HepG2 (cell line): ENCODE measurements around the gene EPS8L1. TPM values are rescaled to one million over a fixed set of nuclear protein-coding genes. Genes with fewer than 3 reads are reported as not detected.
A peak's percentile ranks its signal among the peaks of the same experiment; 100 is the strongest.

Experiments used
- ATAC-seq: fragments of 200-7000 bp; cut with Tn5 transposase; 3 replicates; pipeline ENCODE4 v1.9.1; 2020; ENCODE audit warnings: mild to moderate bottlenecking, moderate library complexity
- BruUV-seq: library from RNA; stranded (reverse); fragments of 400-500 nt; replicated peaks from 2 replicates; lab custom pipeline; 2021; lab: Mats Ljungman, UMichigan
- CTCF ChIA-PET: fragments of 300-600 bp; formaldehyde crosslinking; extraction: SDS; loops from one replicate; lab custom pipeline; 2021; ENCODE audit warnings: low total read pairs, inconsistent platforms, low intra/inter-chr PET ratio; lab: Yijun Ruan, JAX
- POLR2A ChIA-PET: fragments of 350-600 bp; sonication (Branson Sonifier 250); formaldehyde crosslinking; loops from one replicate; lab custom pipeline; 2020; ENCODE audit warnings: antibody characterized with exemption, inconsistent platforms; lab: Yijun Ruan, JAX
- DNase-seq: peaks from one replicate; pipeline ENCODE4 v3.0.0-alpha.2; 2015; ENCODE audit warnings: low spot score
- FAIRE-seq: peaks from 3 replicates; lab custom pipeline; 2011; peaks lifted over from hg19 to GRCh38; lab: Jason Lieb, UNC
- H2AFZ ChIP-seq: one replicate; pipeline ENCODE4 v1.6.1; 2011; ENCODE audit warnings: low read length, inconsistent platforms
- H3K27ac ChIP-seq: fragments of 300-600 bp; 3 replicates; pipeline ENCODE4 v1.8.0; 2011; ENCODE audit warnings: mixed run types, mild to moderate bottlenecking, mixed read lengths, low read length, inconsistent platforms; ENCODE audit not compliant: insufficient read depth; ENCODE audit errors: extremely low read length
- H3K27me3 ChIP-seq, 2 experiments: fragments of 200-600 bp in 1 of 2; 2 replicates in 1 of 2; 3 replicates in 1 of 2; pipeline versions ENCODE4 v1.6.0 to v1.8.0; 2011; ENCODE audit warnings: low read length in 2 of 2, mild to moderate bottlenecking in 2 of 2, moderate library complexity in 2 of 2, inconsistent platforms in 1 of 2; ENCODE audit not compliant: insufficient read depth in 2 of 2, control insufficient read depth in 1 of 2
- H3K36me3 ChIP-seq, 2 experiments: fragments of 200-600 bp in 1 of 2; replicated peaks in 1 of 2; 2 replicates in 1 of 2; 3 replicates in 1 of 2; pipeline versions ENCODE4 v1.5.1 to v1.8.0; 2011; ENCODE audit warnings: low read length in 2 of 2, inconsistent platforms in 1 of 2; ENCODE audit not compliant: insufficient read depth in 2 of 2, control insufficient read depth in 1 of 2
- H3K4me1 ChIP-seq: 2 replicates; pipeline ENCODE4 v1.5.1; 2012; ENCODE audit warnings: low read length, inconsistent platforms; ENCODE audit not compliant: insufficient read depth
- H3K4me2 ChIP-seq: 2 replicates; pipeline ENCODE4 v1.6.0; 2011; ENCODE audit warnings: low read depth, low read length, inconsistent platforms
- H3K4me3 ChIP-seq, 3 experiments: fragments of 200-600 bp in 1 of 3; sonication (generic), shearing (Covaris generic) in 1 of 3; replicated peaks in 1 of 3; 2 replicates each; pipeline ENCODE4 v1.5.1; 2011 to 2016; ENCODE audit warnings: low read length in 3 of 3, inconsistent platforms in 2 of 3, low read depth in 2 of 3, mild to moderate bottlenecking in 2 of 3, control low read depth in 1 of 3, mixed read lengths in 1 of 3; ENCODE audit not compliant: insufficient read depth in 1 of 3
- H3K79me2 ChIP-seq: one replicate; pipeline ENCODE4 v1.6.1; 2011; ENCODE audit warnings: low read length, inconsistent platforms; ENCODE audit not compliant: insufficient read depth
- H3K9ac ChIP-seq: 2 replicates; pipeline ENCODE4 v1.6.0; 2011; ENCODE audit warnings: mild to moderate bottlenecking, low read depth, low read length, inconsistent platforms; ENCODE audit not compliant: insufficient read depth
- H3K9me3 ChIP-seq: 2 replicates; pipeline ENCODE4 v1.5.1; 2012; ENCODE audit warnings: mild to moderate bottlenecking, low read length
- H4K20me1 ChIP-seq: 2 replicates; pipeline ENCODE4 v1.6.0; 2011; ENCODE audit warnings: inconsistent platforms, mild to moderate bottlenecking, low read length, moderate library complexity; ENCODE audit not compliant: insufficient read depth
- ESRRA ChIP-seq: sonication (generic); formaldehyde crosslinking; IDR thresholded peaks from 2 replicates; pipeline ENCODE4 v1.5.1; 2020; ENCODE audit warnings: mild to moderate bottlenecking, low read depth, missing genetic modification reagents
- HHEX ChIP-seq: IDR thresholded peaks from 2 replicates; pipeline ENCODE4 v1.6.1; 2016; ENCODE audit warnings: control low read depth
- NONO ChIP-seq, 2 experiments: fragments of 450-650 bp in 1 of 2; sonication (generic) in 1 of 2; formaldehyde crosslinking in 1 of 2; IDR thresholded peaks in 1 of 2; conservative IDR thresholded peaks in 1 of 2; 2 replicates each; pipeline versions ENCODE4 v1.6.1 to v1.8.0; 2017 to 2022; ENCODE audit warnings: mild to moderate bottlenecking in 1 of 2, missing genetic modification reagents in 1 of 2, moderate library complexity in 1 of 2
- PITX1 ChIP-seq: sonication (generic); formaldehyde crosslinking; IDR thresholded peaks from 2 replicates; pipeline ENCODE4 v1.5.1; 2020; ENCODE audit warnings: mild to moderate bottlenecking, missing genetic modification reagents
- STAG1 ChIP-seq: sonication (generic); formaldehyde crosslinking; IDR thresholded peaks from 2 replicates; pipeline ENCODE4 v1.4.0; 2020; ENCODE audit warnings: missing genetic modification reagents
- ZIK1 ChIP-seq: sonication (generic); formaldehyde crosslinking; IDR thresholded peaks from 2 replicates; pipeline ENCODE4 v1.5.0; 2020; ENCODE audit warnings: mild to moderate bottlenecking, low read depth, missing genetic modification reagents, borderline replicate concordance
- ZNF383 ChIP-seq: sonication (generic); formaldehyde crosslinking; IDR thresholded peaks from 2 replicates; pipeline ENCODE4 v1.4.0; 2020; ENCODE audit warnings: missing genetic modification reagents, mild to moderate bottlenecking, borderline replicate concordance
- ZNF644 ChIP-seq: IDR thresholded peaks from 2 replicates; pipeline ENCODE4 v1.6.1; 2016; ENCODE audit warnings: low read depth
- WGBS: methylation state at CpG from one replicate; pipeline ENCODE4 v1.1.6; 2017; ENCODE audit warnings: low lambda C conversion rate; 5-methylcytosine and 5-hydroxymethylcytosine counted together
- in situ Hi-C: cut with HindIII; loops from 2 replicates; pipeline ENCODE4 v1.10.0; 2017; ENCODE audit warnings: low pct_unique_long_range_greater_than_20kb; ENCODE audit not compliant: extremely low pct_ligation_motif_present
- intact Hi-C: fragments of 100-400 bp; cut with micrococcal nuclease; formaldehyde crosslinking; loops from one replicate; pipeline ENCODE4 v1.10.0; 2022; ENCODE audit not compliant: unreplicated experiment
- polyA plus RNA-seq, 8 experiments: library from polyadenylated mRNA; depleted of rRNA in 3 of 8; stranded (reverse) in 7 of 8; unstranded in 1 of 8; fragments of >200 nt; fragmentation: Illumina TruSeq in 4 of 8; extraction: Trizol in 4 of 8; gene quantifications; 2 replicates each; pipeline versions ENCODE4 v1.2.1 to v1.2.3, GENCODE V29; 2011 to 2016; ENCODE audit warnings: low read depth in 4 of 8, missing spikeins in 1 of 8, mixed read lengths in 1 of 8; ENCODE audit not compliant: insufficient read depth in 1 of 8
- total RNA-seq, 5 experiments: library from RNA; depleted of rRNA; stranded (reverse); fragments of >200 nt; fragmentation: Illumina TruSeq; extraction: Trizol; gene quantifications; 2 replicates each; pipeline ENCODE4 v1.2.3, GENCODE V29; 2016; ENCODE audit warnings: low read depth in 1 of 5
- TF ChIP-seq, protein P1 (sequence below): sonication (generic); formaldehyde crosslinking; IDR thresholded peaks from 2 replicates; pipeline ENCODE4 v1.4.0; 2020; ENCODE audit warnings: missing genetic modification reagents
- TF ChIP-seq, protein P2 (sequence below): sonication (generic); formaldehyde crosslinking; IDR thresholded peaks from 2 replicates; pipeline ENCODE4 v1.5.0; 2020; ENCODE audit warnings: mild to moderate bottlenecking, missing genetic modification reagents, moderate library complexity
- TF ChIP-seq, protein P3 (sequence below): sonication (generic); formaldehyde crosslinking; IDR thresholded peaks from 2 replicates; pipeline ENCODE4 v1.4.0; 2020; ENCODE audit warnings: mild to moderate bottlenecking, missing genetic modification reagents
- TF ChIP-seq, protein P4 (sequence below): sonication (generic); formaldehyde crosslinking; IDR thresholded peaks from 2 replicates; pipeline ENCODE4 v1.9.0; 2021; ENCODE audit warnings: missing genetic modification reagents, borderline replicate concordance
- TF ChIP-seq, protein P5 (sequence below): sonication (generic); formaldehyde crosslinking; IDR thresholded peaks from 2 replicates; pipeline ENCODE4 v1.5.0; 2020; ENCODE audit warnings: missing genetic modification reagents

EPS8L1 gene
- total and polyA plus RNA-seq, 2 of the 13 experiments (the other 11 are each of a cell fraction or from before 2014, with no cell fraction given) = 3.0 to 6.3 TPM

DNA sequence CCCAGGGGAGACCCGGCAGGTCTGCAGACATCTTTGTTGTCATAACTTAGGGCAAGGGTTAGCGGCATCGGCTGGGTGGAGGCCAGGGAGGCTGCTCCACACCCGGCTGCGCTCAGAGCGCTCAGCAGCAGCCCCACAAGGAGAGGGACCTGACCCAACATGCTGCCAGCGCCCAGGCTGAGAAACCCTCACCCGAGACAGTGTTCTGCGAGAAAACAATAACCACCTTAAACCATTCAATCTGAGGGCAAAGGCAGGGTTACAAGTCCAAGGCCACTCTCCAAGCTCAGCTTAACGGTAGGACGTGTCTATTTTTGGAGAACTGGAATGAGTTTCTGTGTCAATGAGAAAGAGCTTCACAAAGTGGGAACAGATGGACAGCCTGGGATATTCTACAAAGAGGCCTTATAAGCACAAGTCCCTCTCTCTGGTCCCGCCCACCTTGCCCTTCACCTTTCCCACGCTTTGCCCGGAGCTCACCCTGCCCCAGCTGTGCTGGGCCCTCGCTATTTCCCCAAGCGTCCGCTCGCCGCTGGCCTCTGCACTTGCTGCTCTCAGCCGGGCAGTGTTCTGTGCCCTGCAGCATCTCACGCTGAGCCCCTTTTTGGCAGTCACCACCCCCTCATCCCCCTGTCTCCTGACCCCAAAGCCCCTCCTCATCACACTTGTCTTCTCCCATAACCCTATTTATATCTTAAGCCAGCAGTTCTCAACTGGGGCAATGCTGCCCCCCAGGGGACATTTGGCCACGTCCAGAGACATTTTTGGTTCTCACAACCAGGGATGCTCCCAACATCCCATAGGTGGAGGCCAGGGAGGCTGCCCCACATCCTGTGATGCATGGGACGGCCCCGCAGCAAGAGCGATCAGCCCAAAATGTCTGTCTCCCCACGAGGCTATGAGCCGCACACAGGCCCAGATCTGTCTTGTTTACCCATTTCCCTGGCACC is 24.2 kb downstream of the EPS8L1 start (continued):
- TF ChIP-seq, protein P1, sequence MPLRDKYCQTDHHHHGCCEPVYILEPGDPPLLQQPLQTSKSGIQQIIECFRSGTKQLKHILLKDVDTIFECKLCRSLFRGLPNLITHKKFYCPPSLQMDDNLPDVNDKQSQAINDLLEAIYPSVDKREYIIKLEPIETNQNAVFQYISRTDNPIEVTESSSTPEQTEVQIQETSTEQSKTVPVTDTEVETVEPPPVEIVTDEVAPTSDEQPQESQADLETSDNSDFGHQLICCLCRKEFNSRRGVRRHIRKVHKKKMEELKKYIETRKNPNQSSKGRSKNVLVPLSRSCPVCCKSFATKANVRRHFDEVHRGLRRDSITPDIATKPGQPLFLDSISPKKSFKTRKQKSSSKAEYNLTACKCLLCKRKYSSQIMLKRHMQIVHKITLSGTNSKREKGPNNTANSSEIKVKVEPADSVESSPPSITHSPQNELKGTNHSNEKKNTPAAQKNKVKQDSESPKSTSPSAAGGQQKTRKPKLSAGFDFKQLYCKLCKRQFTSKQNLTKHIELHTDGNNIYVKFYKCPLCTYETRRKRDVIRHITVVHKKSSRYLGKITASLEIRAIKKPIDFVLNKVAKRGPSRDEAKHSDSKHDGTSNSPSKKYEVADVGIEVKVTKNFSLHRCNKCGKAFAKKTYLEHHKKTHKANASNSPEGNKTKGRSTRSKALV = no peak
- TF ChIP-seq, protein P2, sequence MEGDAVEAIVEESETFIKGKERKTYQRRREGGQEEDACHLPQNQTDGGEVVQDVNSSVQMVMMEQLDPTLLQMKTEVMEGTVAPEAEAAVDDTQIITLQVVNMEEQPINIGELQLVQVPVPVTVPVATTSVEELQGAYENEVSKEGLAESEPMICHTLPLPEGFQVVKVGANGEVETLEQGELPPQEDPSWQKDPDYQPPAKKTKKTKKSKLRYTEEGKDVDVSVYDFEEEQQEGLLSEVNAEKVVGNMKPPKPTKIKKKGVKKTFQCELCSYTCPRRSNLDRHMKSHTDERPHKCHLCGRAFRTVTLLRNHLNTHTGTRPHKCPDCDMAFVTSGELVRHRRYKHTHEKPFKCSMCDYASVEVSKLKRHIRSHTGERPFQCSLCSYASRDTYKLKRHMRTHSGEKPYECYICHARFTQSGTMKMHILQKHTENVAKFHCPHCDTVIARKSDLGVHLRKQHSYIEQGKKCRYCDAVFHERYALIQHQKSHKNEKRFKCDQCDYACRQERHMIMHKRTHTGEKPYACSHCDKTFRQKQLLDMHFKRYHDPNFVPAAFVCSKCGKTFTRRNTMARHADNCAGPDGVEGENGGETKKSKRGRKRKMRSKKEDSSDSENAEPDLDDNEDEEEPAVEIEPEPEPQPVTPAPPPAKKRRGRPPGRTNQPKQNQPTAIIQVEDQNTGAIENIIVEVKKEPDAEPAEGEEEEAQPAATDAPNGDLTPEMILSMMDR = peak; percentile 52; the same call in 1 of the 2 replicates
- peak; percentile 27; the same call in 1 of the 2 replicates for TF ChIP-seq STAG1

DNA sequence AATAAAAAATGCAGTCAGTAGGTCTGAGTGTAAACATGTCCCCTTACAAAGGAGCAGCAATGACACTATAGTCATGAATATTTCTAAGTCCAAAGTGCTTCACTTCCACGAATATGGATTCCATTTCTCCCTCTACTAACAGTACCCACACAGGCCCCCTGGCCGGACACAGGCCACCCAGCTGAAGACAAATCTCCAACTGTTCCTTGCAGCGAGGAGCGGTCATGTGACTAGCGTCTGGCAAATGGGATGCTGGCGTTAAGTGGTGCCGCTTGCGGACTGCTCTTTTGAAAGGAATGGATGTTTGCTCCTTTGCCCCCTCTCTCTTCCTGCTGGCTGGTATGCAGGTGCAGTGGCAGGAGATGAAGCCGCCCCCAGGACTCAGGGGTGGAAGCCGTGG is 25.6 kb downstream of the EPS8L1 start:
- peaks cover 16% of the 10 kb centered on the region for H3K4me1 ChIP-seq
- peaks cover 0 to 4% of the 10 kb centered on the region in 2 experiments; a peak in 2 of 5 replicates for H3K36me3 ChIP-seq
- intact Hi-C loops (no loop called here), in situ Hi-C loops (no loop called here)
- H4K20me1 ChIP-seq = 0 out of 2 replicates have a peak, but pooled peaks cover 2% of the 10 kb centered on the region
- H3K4me2 ChIP-seq = no peak overlapping the region
- H2AFZ ChIP-seq = no peak overlapping the region
- H3K9ac ChIP-seq = no peak overlapping the region
- H3K4me3 ChIP-seq = no peak overlapping the region
- ChIA-PET CTCF (no interaction called here), POLR2A (no interaction called here)
- 88% methylated on average over 10 of the region's 10 CpGs for WGBS
- FAIRE-seq (no peak), ATAC-seq (no peak), DNase-seq (no peak)
- no peaks in the 10 kb centered on the region for H3K27me3 ChIP-seq
- no TSS peak for BruUV-seq
- H3K27ac ChIP-seq = no peak overlapping the region
- no peaks in the 10 kb centered on the region for H3K9me3 ChIP-seq
- no peaks in the 10 kb centered on the region for H3K79me2 ChIP-seq
- TF ChIP-seq ZIK1 (CRISPR knock-in tag) (no peak), ESRRA (CRISPR knock-in tag) (no peak), ZNF644 (CRISPR knock-in tag) (no peak), HHEX (CRISPR knock-in tag) (no peak), ZNF383 (CRISPR knock-in tag) (no peak), NONO (IDR thresholded peaks at IDR 0.05) (no peak), NONO (CRISPR knock-in tag; conservative IDR thresholded peaks at IDR 0.05) (no peak), PITX1 (no peak)
- TF ChIP-seq, protein P3, sequence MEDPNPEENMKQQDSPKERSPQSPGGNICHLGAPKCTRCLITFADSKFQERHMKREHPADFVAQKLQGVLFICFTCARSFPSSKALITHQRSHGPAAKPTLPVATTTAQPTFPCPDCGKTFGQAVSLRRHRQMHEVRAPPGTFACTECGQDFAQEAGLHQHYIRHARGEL = no peak
- TF ChIP-seq, protein P4, sequence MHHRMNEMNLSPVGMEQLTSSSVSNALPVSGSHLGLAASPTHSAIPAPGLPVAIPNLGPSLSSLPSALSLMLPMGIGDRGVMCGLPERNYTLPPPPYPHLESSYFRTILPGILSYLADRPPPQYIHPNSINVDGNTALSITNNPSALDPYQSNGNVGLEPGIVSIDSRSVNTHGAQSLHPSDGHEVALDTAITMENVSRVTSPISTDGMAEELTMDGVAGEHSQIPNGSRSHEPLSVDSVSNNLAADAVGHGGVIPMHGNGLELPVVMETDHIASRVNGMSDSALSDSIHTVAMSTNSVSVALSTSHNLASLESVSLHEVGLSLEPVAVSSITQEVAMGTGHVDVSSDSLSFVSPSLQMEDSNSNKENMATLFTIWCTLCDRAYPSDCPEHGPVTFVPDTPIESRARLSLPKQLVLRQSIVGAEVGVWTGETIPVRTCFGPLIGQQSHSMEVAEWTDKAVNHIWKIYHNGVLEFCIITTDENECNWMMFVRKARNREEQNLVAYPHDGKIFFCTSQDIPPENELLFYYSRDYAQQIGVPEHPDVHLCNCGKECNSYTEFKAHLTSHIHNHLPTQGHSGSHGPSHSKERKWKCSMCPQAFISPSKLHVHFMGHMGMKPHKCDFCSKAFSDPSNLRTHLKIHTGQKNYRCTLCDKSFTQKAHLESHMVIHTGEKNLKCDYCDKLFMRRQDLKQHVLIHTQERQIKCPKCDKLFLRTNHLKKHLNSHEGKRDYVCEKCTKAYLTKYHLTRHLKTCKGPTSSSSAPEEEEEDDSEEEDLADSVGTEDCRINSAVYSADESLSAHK (CRISPR knock-in tag) = no peak
- TF ChIP-seq, protein P5, sequence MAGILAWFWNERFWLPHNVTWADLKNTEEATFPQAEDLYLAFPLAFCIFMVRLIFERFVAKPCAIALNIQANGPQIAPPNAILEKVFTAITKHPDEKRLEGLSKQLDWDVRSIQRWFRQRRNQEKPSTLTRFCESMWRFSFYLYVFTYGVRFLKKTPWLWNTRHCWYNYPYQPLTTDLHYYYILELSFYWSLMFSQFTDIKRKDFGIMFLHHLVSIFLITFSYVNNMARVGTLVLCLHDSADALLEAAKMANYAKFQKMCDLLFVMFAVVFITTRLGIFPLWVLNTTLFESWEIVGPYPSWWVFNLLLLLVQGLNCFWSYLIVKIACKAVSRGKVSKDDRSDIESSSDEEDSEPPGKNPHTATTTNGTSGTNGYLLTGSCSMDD = no peak
